HUDEP-2 (cell line): ENCODE data around the gene NOL7.

Experiments
- DNase-seq, 76 experiments: peaks; one replicate each; lab custom pipeline; 2025; ENCODE audit not compliant: unreplicated experiment in 76 of 76; lab: John Stamatoyannopoulos, UW

NOL7 gene

GRCh38 chr6:13614926-13615791 lies at the start of gene NOL7:
Gene NOL7, plus strand, starts transcription at chr6:13615335. Its CDS starts 24 bp downstream, at chr6:13615359.
- DNase-seq, result peak; percentile 51 to 100 (median 98)

- no peak for DNase-seq
Observed at GRCh38 chr6:13565921-13566320, 49.2 kb upstream of the NOL7 start.

GRCh38 chr6:13566500-13566899 lies 48.6 kb upstream of the NOL7 start:
- DNase-seq, result no peak

- no peak for DNase-seq
Observed at GRCh38 chr6:13568970-13569369, 46.2 kb upstream of the NOL7 start.

GRCh38 chr6:13572240-13572639 lies 42.9 kb upstream of the NOL7 start:
- no peak for DNase-seq

- peak in 10 of 76 experiments; percentile 4 to 31 (median 14) for DNase-seq
Observed at GRCh38 chr6:13572951-13573654, 42.0 kb upstream of the NOL7 start.

DNA sequence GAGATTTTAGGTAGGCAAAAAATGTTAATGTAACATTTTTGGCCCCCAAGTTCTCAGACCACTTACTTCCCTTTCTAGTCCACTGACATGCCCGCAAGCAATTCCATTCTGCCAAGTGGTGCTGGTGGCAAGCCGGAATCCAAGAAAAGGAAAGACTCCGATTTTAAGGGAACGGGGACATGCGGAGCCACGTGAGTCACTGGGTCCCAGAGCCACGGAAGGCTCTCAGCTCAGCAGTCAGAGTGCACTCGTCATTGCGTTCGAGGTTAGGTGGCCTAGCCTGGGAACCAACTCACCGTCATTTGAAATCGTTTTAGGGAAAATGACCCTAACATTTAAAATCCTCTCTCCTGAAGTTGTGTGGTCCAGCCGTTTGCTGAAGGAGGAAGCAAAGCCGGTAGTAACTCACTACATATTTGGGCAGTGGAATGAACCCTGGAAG lies 41.4 kb upstream of the NOL7 start:
- peak in 9 of 76 experiments; percentile 22 to 58 (median 38) for DNase-seq

GRCh38 chr6:13574149-13574570 lies 41.0 kb upstream of the NOL7 start:
- DNase-seq, result peak in 75 of 76 experiments; percentile 65 to 97 (median 91)

GRCh38 chr6:13574571-13575376 lies 40.4 kb upstream of the NOL7 start, which contains the start of gene SIRT5:
Gene SIRT5, plus strand, starts transcription at chr6:13574601. Its CDS starts 9,510 bp downstream, at chr6:13584111.
- peak in 75 of 76 experiments; percentile 51 to 98 (median 81) for DNase-seq

- no peak for DNase-seq
Observed at GRCh38 chr6:13575377-13575775, 39.8 kb upstream of the NOL7 start.

DNA sequence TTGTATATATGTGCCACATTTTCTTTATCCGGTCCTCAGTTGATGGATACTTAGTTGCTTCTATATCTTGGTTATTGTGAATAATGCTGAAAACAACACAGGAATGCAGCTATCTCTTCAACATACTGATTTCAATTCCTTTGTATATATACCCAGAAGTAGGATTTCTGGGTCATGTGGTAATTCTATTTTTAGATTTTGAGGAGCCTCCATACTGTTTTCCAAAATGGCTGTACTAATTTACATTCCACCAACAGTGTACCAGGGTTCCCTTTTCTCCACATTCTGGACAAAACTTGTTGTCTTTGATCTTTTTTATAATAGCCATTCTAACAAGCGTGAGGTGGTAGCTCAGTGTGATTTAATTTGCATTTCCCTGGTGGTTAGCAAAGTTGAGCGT lies 39.1 kb upstream of the NOL7 start:
- DNase-seq, result no peak

DNA sequence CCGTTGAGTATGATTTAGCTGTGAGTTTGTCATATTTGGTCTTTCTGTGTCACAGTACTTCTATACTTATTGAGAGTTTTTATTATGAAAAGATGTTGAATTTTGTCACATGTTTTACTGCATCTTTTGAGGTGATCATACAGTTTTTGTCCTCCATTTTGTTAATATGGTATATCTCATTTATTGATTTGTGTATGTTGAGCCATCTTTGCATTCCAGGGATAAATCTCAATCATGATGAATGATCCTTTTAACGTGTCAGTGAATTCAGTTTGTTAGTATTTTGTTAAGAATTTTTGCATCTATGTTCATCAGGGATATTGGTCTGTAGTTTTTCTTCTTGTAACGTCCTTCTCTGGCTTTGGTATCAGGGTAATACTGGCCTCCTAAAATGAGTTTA lies 37.2 kb upstream of the NOL7 start:
- no peak for DNase-seq

- no peak for DNase-seq
Observed at GRCh38 chr6:13579911-13580310, 35.2 kb upstream of the NOL7 start.

- no peak for DNase-seq
Observed at GRCh38 chr6:13581700-13582229, 33.4 kb upstream of the NOL7 start.

DNA sequence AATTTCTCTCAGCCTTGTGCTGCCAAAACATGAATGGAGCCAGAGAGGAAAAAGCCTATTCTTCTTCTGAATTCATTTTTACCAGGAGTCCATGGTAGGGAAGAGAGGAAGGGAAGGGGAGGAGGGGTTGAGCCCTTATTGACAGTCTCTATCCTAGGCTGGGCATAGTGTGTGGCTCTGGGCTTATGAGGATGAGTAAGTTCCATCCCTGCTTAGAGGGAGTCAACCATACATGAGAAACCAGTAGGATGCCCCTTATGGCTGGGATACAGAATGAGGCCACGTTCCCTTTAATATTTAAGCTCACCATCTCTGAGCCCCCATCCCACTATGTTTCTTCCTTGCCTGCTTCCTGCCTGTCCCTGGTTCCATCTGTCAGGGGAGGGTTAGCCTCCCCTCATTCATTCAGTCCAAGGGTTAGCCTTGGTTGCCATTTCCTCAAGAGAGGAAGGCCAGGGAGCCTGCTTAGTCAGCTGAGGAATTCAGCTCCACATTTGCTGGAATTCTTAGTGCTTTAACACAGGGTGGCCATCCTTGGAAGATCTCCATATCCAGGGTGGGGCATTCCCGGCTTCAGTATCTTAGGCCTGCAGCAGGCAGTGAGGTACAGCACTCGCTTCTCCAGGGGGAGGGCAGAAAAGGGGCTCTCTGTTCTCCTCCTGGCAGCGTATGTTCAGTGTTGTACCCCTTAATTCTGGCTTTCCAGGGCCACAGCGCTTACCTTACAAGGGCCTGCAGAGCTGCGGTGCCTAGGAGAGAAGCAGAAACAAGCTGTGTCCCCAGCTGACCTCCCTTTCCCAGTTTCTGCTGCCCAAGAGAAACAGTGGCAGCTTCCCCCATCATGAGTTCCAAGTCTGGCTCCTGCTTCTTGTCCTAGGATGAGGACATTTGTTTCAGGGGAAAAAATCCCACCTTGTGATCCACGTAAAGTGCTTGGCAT lies 28.3 kb upstream of the NOL7 start:
- DNase-seq, result no peak

DNA sequence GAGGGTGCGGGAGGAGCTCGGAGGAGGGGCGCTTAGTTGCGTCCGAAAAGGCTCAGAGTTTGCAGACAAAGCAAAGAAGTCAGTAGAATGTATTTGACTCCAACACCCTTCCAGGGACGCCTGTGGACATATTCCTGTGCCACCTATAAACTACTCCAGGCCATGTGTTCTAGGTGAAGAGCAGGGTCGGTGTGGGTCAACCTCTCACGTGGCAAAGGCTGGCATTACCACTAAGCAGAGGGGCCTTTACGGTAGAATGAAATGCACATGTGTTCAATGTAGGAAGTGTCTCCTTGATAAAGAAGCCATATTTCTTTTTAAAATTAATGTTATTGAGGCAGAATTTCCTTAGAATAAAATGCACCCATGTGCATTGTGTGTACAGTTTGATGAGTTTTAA lies 25.3 kb upstream of the NOL7 start:
- no peak for DNase-seq

GRCh38 chr6:13590574-13591153 lies 24.5 kb upstream of the NOL7 start:
- no peak for DNase-seq

DNA sequence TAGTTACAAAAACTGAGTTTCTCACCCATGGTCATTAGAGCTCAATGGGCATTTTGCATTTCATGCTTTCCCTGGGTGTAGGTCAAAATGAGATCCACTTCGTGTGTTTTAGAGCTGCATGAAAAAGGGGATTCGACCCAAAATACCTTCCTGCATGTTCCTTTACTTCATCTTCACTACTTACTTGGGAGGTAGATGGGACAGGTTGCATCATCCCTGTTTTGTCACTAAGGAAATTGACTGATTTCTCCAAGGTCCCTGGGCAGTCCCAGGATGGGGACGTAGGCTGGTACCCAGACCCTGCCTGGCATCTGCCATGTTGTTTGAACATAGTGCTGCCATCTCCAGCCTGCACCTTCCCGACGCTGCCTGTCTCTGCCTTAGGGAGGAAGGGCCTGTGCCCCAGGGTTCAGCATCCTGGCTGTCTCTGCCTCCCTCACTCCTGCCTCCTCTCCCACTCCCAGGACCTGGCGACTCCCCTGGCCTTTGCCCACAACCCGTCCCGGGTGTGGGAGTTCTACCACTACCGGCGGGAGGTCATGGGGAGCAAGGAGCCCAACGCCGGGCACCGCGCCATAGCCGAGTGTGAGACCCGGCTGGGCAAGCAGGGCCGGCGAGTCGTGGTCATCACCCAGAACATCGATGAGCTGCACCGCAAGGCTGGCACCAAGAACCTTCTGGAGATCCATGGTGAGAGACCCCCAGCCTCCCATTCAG lies 23.8 kb upstream of the NOL7 start:
- no peak for DNase-seq
